K562 (cell line): Measurements from ENCODE around the gene CDC45. TPM values are rescaled to one million over a fixed set of nuclear protein-coding genes. Genes with fewer than 3 reads are reported as not detected.

ENCODE experiments used
- CBX3 ChIP-seq, 2 experiments: IDR thresholded peaks; 1 replicate in 1 of 2; 2 replicates in 1 of 2; pipeline ENCODE4 v1.6.1; 2012; ENCODE audit warnings: inconsistent platforms in 2 of 2, low read length in 2 of 2, borderline replicate concordance in 1 of 2, control low read depth in 1 of 2
- CEBPG ChIP-seq, 3 experiments: fragments of 200-800 bp in 1 of 3; sonication (Bioruptor generic) in 1 of 3; sonication (generic) in 1 of 3; formaldehyde crosslinking in 1 of 3; IDR thresholded peaks in 2 of 3; conservative IDR thresholded peaks in 1 of 3; 2 replicates each; pipeline versions ENCODE4 v1.6.1 to v1.8.0; 2016 to 2022; ENCODE audit warnings: missing compliant biosample characterization in 2 of 3, missing genetic modification characterization in 2 of 3, mild to moderate bottlenecking in 1 of 3, missing genetic modification reagents in 1 of 3
- CHD2 ChIP-seq: IDR thresholded peaks from 2 replicates; pipeline ENCODE4 v1.6.1; 2011; ENCODE audit warnings: low read depth, low read length
- ETV6 ChIP-seq, 3 experiments: fragments of 150-350 bp in 1 of 3; sonication (generic) in 1 of 3; formaldehyde crosslinking in 1 of 3; IDR thresholded peaks; 2 replicates each; pipeline versions ENCODE4 v1.6.1 to v1.8.0; 2014 to 2022; ENCODE audit warnings: borderline replicate concordance in 2 of 3, low read depth in 2 of 3, antibody characterized with exemption in 1 of 3, low read length in 1 of 3, mild to moderate bottlenecking in 1 of 3, missing genetic modification reagents in 1 of 3
- GTF2F1 ChIP-seq: IDR thresholded peaks from 2 replicates; pipeline ENCODE4 v1.6.1; 2011; ENCODE audit warnings: low read depth, low read length, improper control_type of control experiment
- HDAC6 ChIP-seq: IDR thresholded peaks from 2 replicates; pipeline ENCODE4 v1.6.1; 2012; ENCODE audit warnings: low read depth, mild to moderate bottlenecking, control low read depth, inconsistent platforms, low read length, moderate library complexity
- LARP7 ChIP-seq: fragments of 450-650 bp; IDR thresholded peaks from 2 replicates; pipeline ENCODE4 v1.6.1; 2016
- NBN ChIP-seq: fragments of 450-650 bp; IDR thresholded peaks from 2 replicates; pipeline ENCODE4 v1.6.1; 2016; ENCODE audit warnings: low read depth, mild to moderate bottlenecking
- NCOR1 ChIP-seq: fragments of 450-650 bp; IDR thresholded peaks from 2 replicates; pipeline ENCODE4 v1.6.1; 2016; ENCODE audit warnings: mild to moderate bottlenecking, moderate library complexity
- SETDB1 ChIP-seq: IDR thresholded peaks from one replicate; pipeline ENCODE4 v1.6.1; 2012; ENCODE audit warnings: low read length, control low read depth, inconsistent platforms
- SLC30A9 ChIP-seq: fragments of 250-450 bp; sonication (Bioruptor Pico); IDR thresholded peaks from 2 replicates; pipeline ENCODE4 v1.8.0; 2022; ENCODE audit warnings: mild to moderate bottlenecking, moderate library complexity
- TAF1 ChIP-seq: IDR thresholded peaks from 2 replicates; pipeline ENCODE4 v1.6.1; 2011; ENCODE audit warnings: mild to moderate bottlenecking, low read length, moderate library complexity; ENCODE audit not compliant: insufficient read depth, control insufficient read depth, severe bottlenecking; ENCODE audit errors: extremely low read depth
- TFAM ChIP-seq: fragments of 250-450 bp; sonication (Bioruptor Pico); conservative IDR thresholded peaks from 2 replicates; pipeline ENCODE4 v1.5.0; 2021; ENCODE audit warnings: mild to moderate bottlenecking, moderate library complexity
- XRCC5 ChIP-seq: fragments of 200-400 bp; formaldehyde crosslinking; IDR thresholded peaks from 2 replicates; pipeline ENCODE4 v1.6.1; 2017; ENCODE audit warnings: low read depth, mild to moderate bottlenecking, low read length
- polyA plus RNA-seq, 8 experiments: library from polyadenylated mRNA; depleted of rRNA in 4 of 8; stranded (reverse) in 5 of 8; unstranded in 3 of 8; fragments of >200 nt; fragmentation: Nextera tagmentation in 2 of 8; fragmentation: Illumina TruSeq in 1 of 8; extraction: Ambion mirVana in 2 of 8; extraction: Trizol in 1 of 8; gene quantifications; 2 replicates each; pipeline versions ENCODE4 v1.2.1 to v1.2.3, GENCODE V29; 2011 to 2014; ENCODE audit warnings: inconsistent platforms in 1 of 8, missing spikeins in 1 of 8
- total RNA-seq, 7 experiments: library from RNA; depleted of rRNA in 6 of 7; stranded (reverse); fragments of >200 nt in 6 of 7; fragmentation: Illumina TruSeq in 2 of 7; extraction: Trizol in 2 of 7; gene quantifications; 2 replicates each; pipeline versions ENCODE4 v1.2.1 to v1.2.3, GENCODE V29; 2011 to 2021; ENCODE audit warnings: low replicate concordance in 1 of 7
- TF ChIP-seq, protein P1 (sequence below), 2 experiments: fragments of 200-800 bp in 1 of 2; sonication (Bioruptor generic) in 1 of 2; sonication (generic) in 1 of 2; formaldehyde crosslinking in 1 of 2; IDR thresholded peaks in 1 of 2; conservative IDR thresholded peaks in 1 of 2; 2 replicates each; pipeline versions ENCODE4 v1.5.0 to v1.6.1; 2016 to 2020; ENCODE audit warnings: missing compliant biosample characterization in 1 of 2, missing genetic modification characterization in 1 of 2, missing genetic modification reagents in 1 of 2
- TF ChIP-seq, protein P2 (sequence below): fragments of 250-450 bp; sonication (Bioruptor Pico); IDR thresholded peaks from 2 replicates; pipeline ENCODE4 v1.9.0; 2021; ENCODE audit warnings: mild to moderate bottlenecking, inconsistent platforms
- TF ChIP-seq, protein P3 (sequence below): fragments of 250-450 bp; sonication (Bioruptor Pico); IDR thresholded peaks from 2 replicates; pipeline ENCODE4 v1.5.0; 2020; ENCODE audit warnings: mild to moderate bottlenecking, borderline replicate concordance
- TF ChIP-seq, protein P4 (sequence below): fragments of 450-650 bp; formaldehyde crosslinking; conservative IDR thresholded peaks from 2 replicates; pipeline ENCODE4 v1.4.0; 2022; ENCODE audit warnings: mild to moderate bottlenecking, missing genetic modification characterization

Gene CDC45
- total and polyA plus RNA-seq, 9 of the 15 experiments (the other 6 are each of a cell fraction or from before 2014, with no cell fraction given) = 251 to 580 (median 410) TPM

DNA sequence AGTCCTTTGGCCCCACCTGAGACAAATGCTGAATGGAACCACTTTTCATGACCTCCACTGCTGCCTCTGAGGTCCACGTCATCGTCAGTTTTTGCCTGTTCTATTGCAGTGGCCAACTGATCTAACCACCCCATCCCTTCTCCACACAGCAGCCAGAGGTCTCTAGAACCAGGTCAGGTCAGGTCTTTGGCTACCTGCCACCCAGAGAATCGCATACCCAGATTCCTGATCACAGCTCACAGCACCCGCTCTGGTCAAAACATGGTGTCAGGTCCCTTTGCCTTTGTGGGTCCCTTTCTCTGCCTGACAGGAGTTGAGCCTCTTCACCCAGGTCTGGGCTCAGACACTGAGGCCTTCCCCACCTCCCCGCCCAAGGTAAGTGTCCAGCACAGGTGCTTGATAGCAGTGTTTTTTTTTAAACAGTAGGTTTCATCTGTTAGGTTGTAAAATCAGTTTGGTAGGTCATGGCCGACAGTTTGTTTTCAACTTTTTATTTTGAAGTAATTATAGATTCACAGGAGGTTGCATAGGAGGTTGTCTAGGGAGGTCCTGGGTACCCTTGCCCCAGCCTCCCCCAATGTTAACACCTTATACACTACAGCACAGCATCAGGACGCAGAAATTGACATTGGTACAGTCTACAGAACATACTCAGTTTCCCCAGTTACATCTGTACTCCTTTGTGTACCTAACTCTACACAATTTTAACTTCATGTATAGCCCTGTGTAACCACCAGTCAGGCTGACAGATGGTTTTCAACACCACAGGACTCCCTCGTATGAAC lies 39.1 kb upstream of the CDC45 start (continued):
- TF ChIP-seq, protein P1, sequence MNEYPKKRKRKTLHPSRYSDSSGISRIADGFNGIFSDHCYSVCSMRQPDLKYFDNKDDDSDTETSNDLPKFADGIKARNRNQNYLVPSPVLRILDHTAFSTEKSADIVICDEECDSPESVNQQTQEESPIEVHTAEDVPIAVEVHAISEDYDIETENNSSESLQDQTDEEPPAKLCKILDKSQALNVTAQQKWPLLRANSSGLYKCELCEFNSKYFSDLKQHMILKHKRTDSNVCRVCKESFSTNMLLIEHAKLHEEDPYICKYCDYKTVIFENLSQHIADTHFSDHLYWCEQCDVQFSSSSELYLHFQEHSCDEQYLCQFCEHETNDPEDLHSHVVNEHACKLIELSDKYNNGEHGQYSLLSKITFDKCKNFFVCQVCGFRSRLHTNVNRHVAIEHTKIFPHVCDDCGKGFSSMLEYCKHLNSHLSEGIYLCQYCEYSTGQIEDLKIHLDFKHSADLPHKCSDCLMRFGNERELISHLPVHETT (CRISPR knock-in tag; conservative IDR thresholded peaks at IDR 0.05 in 1 of 2, IDR thresholded peaks at IDR 0.05 in 1 of 2) = no peak
- TF ChIP-seq HDAC6 (peak; percentile 63; the same call in 1 of the 2 replicates), SLC30A9 (CRISPR knock-in tag) (no peak), GTF2F1 (no peak), SETDB1 (peak; percentile 67), TFAM (no peak), TAF1 (no peak), CBX3 (IDR thresholded peaks at IDR 0.05; ENCODE audit: borderline replicate concordance in 1 of 2, low read length in 2 of 2) (peak in 1 of 2 experiments; percentile 47; a peak in 1 of 3 replicates), CHD2 (peak; percentile 22; the same call in 1 of the 2 replicates), XRCC5 (0 out of 2 replicates have a peak, but pooled peaks have one; percentile 19), NBN (no peak), LARP7 (no peak), NCOR1 (no peak), CEBPG (CRISPR knock-in tag; IDR thresholded peaks at IDR 0.05) (no peak), CEBPG (tag; conservative IDR thresholded peaks at IDR 0.05 in 1 of 2, IDR thresholded peaks at IDR 0.05 in 1 of 2) (no peak), ETV6 (IDR thresholded peaks at IDR 0.05; ENCODE audit: borderline replicate concordance in 1 of 2, low read depth in 2 of 2, low read length in 1 of 2) (no peak), ETV6 (CRISPR knock-in tag; IDR thresholded peaks at IDR 0.05; ENCODE audit: borderline replicate concordance) (no peak)
- TF ChIP-seq, protein P2, sequence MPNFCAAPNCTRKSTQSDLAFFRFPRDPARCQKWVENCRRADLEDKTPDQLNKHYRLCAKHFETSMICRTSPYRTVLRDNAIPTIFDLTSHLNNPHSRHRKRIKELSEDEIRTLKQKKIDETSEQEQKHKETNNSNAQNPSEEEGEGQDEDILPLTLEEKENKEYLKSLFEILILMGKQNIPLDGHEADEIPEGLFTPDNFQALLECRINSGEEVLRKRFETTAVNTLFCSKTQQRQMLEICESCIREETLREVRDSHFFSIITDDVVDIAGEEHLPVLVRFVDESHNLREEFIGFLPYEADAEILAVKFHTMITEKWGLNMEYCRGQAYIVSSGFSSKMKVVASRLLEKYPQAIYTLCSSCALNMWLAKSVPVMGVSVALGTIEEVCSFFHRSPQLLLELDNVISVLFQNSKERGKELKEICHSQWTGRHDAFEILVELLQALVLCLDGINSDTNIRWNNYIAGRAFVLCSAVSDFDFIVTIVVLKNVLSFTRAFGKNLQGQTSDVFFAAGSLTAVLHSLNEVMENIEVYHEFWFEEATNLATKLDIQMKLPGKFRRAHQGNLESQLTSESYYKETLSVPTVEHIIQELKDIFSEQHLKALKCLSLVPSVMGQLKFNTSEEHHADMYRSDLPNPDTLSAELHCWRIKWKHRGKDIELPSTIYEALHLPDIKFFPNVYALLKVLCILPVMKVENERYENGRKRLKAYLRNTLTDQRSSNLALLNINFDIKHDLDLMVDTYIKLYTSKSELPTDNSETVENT (CRISPR knock-in tag) = peak; percentile 42; the same call in 1 of the 2 replicates
- TF ChIP-seq, protein P3, sequence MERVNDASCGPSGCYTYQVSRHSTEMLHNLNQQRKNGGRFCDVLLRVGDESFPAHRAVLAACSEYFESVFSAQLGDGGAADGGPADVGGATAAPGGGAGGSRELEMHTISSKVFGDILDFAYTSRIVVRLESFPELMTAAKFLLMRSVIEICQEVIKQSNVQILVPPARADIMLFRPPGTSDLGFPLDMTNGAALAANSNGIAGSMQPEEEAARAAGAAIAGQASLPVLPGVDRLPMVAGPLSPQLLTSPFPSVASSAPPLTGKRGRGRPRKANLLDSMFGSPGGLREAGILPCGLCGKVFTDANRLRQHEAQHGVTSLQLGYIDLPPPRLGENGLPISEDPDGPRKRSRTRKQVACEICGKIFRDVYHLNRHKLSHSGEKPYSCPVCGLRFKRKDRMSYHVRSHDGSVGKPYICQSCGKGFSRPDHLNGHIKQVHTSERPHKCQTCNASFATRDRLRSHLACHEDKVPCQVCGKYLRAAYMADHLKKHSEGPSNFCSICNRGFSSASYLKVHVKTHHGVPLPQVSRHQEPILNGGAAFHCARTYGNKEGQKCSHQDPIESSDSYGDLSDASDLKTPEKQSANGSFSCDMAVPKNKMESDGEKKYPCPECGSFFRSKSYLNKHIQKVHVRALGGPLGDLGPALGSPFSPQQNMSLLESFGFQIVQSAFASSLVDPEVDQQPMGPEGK (CRISPR knock-in tag) = no peak
- TF ChIP-seq, protein P4, sequence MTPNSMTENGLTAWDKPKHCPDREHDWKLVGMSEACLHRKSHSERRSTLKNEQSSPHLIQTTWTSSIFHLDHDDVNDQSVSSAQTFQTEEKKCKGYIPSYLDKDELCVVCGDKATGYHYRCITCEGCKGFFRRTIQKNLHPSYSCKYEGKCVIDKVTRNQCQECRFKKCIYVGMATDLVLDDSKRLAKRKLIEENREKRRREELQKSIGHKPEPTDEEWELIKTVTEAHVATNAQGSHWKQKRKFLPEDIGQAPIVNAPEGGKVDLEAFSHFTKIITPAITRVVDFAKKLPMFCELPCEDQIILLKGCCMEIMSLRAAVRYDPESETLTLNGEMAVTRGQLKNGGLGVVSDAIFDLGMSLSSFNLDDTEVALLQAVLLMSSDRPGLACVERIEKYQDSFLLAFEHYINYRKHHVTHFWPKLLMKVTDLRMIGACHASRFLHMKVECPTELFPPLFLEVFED (CRISPR knock-in tag) = 0 out of 2 replicates have a peak, but pooled peaks have one; percentile 33
